Germinal center (tissue), 1 donor: Measurements from ENCODE around the gene CDC42SE2.
"Not testable (repeated sequence)": the region's sequence is repeated elsewhere in the genome, so short reads cannot be mapped to it uniquely, and the experiment has no call there.

Source experiments
- DNase-seq: peaks from one replicate; pipeline ENCODE4 v3.0.0; 2012; ENCODE audit warnings: mixed read lengths, low spot score

CDC42SE2 gene

DNA sequence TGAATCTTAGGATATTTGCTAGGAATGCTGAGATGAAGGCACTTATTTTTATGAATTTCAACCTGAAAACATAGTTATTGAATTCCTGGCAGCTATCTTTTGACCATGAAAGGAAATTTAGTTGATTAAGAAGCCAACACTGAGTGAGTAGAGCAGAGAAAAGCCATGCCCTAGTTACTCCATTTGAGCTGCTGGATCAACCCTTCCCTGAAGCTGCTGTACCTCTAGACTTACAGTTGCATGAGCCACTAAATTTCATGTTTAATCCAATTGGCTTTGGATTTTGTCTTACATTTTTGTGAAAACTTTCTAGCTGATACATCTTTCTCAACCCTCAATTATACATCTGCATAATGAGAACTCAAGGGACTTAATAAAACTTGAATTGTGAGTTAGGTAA, 54.6 kb downstream of the CDC42SE2 start:
- DNase-seq = no peak

DNA sequence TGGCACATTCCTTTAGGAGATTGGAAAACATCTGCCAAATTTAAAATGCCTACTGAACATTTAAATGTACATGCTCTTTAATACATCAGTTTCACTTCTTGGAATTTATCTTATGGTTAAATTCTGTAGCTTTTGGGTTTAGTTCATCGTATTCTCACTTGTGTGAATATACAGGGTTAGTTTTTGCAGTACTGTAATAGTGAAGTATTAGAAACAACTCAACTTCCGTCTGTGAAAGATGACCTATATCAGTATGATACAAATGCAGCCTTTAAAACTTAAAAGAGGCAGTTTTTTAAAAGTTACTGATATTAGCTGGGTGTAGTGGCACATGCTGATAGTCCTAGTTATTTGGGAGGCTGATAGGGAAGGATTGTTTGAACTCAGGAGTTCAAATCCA, 57.2 kb downstream of the CDC42SE2 start:
- no peak for DNase-seq

DNA sequence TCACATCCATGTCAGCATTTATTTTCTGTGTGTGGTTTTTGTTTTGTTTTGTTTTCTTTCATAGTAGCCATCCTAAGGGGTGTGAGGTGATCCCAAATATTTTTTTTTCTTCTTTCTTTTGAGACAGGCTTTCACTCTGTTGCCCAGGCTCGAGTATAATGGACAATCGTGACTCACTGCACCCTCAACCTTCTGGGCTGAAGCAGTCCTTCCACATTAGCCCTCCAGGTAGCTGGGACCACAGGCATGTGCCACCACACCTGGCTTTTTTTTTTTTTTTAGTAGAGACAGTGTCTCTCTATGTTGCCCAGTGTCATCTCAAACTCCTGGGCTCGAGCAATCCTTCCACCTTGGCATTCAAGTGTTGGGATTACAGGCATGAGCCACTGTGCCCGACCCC, 59.1 kb downstream of the CDC42SE2 start:
- DNase-seq = no peak

DNA sequence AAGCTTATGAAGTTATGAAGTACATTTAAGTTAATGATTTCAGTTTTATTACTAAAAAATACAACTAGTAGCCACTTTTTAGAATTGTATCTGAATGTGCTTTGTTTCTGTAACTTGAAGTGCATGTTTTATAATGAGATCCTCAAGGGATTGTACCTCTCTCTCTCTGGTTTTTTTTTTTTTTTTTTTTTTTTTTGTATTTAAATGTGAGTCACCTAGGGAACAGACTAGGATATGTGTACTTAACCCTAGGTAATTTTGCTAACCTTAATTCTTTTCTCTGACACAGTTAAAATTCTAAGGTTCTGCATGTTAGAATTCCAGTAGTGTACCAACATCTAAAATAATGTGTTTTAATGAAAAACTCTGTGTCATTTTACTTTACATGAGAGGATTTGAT, 59.5 kb downstream of the CDC42SE2 start:
- no peak for DNase-seq

DNA sequence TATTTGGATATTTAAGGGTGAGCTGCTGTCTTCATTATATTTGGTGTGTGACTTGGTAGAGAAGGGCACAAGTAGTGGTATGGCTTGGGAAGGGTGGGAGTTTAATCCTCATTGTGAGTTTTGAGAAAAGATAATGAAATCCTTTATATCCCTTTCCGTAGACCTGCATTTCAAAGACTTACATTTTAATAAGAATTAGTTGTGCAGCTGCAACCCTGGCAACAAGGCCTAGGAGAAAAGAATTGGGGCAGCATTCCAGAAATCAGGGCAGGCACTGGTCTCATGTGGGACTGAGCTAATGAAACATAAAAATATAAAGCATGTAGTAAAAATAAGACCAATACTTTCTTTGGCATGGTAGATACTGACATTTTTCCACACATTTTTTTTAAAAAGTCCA, 60.5 kb downstream of the CDC42SE2 start:
- DNase-seq = no peak

DNA sequence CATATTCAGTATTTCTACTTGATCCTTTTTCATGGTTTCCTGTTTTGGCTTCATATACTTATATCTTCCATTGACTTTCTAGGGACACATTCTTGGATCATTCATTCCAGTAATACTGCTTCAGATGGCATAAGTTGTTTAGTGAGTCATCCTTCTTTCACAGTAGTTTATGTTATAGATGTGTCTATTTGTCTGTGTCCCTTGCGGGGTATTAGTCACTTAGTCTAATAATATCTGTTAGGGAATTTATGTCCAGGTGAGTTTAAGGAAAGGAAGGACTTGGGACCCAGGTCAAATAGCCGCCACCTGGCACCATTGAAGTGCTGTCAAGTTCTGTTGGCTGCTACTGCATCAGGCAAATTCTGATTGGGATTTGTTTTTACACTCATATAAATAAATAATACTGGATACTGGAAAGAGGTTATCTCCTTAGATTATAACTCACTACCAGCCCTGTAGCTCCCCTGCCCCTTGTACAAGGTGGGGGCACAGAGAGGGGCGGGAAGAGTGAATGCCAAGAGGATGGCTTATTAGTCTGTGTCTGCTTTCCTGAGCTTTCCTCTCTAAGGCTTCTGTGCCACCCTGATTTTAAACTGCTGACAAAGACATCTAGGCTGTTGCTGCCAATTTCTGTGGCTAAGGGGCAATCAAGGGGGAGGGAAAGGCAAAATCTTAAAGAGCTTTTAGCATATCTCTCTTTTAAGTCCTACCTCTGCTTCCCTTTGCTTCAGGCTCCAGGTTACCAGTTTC, 64.9 kb downstream of the CDC42SE2 start:
- no peak for DNase-seq

DNA sequence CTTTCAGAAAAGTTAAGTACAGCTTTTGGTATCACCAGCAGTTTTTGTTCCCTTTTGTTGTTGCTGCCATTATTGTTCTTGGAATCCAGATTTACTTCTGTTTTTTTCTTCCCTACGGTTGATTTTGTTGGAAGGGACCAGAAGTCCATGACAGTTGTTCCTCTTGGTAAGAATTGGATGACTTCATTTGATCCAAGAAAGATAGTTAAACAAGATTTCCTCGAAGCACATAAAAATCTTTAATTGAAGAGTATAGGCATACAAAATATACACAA, 65.4 kb downstream of the CDC42SE2 start:
- DNase-seq = no peak

DNA sequence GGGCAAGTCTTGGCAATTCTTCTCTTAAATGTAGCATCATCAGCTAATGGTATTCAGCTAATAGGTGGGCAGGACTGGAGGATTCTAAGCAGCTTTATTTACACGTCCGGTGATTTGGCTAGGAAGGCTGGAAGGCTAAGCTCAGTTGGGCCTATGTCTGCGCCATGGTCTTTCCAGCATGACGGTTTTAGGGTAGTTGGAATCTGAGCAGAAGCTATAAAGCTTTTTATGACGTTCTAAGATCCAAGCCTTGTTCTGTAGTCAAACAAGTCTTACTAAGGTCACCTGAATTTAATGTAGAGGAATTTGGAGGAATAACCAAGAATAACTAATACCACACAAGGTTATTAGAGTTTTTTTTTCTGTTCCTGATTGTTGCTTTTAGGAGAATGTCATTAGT, 66.2 kb downstream of the CDC42SE2 start:
- no peak for DNase-seq

DNA sequence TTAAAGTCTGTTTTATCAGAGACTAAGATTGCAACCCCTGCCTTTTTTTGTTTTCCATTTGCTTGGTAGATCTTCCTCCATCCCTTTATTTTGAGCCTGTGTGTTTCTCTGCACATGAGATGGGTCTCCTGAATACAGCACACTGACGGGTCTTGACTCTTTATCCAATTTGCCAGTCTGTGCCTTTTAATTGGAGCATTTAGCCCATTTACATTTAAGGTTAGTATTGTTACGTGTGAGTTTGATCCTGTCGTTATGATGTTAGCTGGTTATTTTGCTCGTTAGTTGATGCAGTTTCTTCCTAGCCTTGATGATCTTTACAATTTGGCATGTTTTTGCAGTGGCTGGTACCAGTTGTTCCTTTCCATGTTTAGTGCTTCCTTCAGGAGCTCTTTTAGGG, 71.9 kb downstream of the CDC42SE2 start:
- not testable (repeated sequence) for DNase-seq

DNA sequence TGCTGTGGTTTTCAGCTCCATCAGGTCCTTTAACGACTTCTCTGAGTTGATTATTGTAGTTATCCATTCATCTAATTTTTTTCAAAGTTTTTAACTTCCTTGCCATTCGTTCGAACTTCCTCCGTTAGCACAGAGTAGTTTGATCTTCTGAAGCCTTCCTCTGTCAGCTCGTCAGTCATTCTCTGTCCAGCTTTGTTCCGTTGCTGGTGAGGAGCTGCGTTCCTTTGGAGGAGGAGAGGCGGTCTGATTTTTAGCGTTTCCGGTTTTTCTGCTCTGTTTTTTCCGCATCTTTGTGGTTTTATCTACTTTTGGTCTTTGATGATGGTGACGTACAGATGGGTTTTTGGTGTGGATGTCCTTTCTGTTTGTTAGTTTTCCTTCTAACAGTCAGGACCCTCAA, 72.9 kb downstream of the CDC42SE2 start:
- DNase-seq = not testable (repeated sequence)

DNA sequence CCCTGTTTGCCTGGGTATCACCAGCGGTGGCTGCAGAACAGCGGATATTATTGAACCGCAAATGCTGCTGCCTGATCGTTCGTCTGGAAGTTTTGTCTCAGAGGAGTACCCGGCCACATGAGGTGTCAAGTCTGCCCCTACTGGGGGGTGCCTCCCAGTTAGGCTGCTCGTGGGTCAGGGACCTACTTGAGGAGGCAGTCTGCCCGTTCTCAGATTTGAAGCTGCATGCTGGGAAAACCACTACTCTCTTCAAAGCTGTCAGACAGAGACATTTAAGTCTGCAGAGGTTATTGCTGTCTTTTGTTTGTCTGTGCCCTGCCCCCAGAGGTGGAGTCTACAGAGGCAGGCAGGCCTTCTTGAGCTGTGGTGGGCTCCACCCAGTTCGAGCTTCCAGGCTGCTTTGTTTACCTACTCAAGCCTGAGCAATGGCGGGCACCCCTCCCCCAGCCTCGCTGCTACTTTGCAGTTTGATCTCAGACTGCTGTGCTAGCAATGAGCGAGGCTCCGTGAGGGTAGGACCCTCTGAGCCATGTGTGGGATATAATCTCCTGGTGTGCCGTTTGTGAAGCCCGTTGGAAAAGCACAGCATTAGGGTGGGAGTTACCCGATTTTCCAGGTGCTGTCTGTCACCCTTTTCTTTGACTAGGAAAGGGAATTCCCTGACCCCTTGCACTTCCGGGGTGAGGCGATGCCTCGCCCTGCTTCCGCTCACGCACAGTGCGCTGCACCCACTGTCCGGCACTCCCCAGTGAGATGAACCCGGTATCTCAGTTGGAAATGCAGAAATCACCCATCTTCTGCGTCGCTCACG, 73.6 kb downstream of the CDC42SE2 start:
- not testable (repeated sequence) for DNase-seq

DNA sequence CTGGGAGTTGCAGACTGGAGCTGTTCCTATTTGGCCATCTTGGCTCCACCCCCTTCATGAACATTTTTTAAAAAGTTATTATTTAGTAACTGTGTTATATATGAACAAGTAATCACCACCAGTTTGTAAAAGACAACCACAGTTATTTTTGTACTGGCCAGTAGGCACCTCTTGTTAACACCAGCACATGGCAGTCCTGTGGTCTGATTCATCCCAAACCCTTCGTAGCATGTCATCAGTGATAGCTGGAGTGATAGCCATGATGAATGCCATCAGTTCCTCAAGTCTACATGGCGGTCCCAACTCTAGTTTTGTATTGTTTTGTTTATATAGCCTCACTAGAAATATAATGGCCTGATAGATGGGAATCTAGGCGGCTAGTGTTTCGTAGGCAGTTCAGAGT, 74.2 kb downstream of the CDC42SE2 start:
- no peak for DNase-seq

DNA sequence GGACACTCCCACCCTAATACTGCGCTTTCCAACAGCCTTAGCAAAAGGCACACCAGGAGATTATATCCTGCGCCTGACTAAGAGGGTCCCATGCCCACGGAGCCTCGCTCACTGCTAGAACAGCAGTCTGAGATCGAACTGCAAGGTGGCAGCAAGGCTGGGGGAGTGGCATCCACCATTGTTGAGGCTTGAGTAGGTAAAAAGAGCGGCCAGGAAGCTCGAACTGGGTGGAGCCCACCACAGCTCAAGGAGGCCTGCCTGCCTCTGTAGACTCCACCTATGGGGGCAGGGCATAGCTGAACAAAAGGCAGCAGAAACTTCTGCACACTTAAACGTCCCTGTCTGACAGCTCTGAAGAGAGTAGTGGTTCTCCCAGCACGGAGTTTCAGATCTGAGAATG, 80.4 kb downstream of the CDC42SE2 start:
- DNase-seq = not testable (repeated sequence)

DNA sequence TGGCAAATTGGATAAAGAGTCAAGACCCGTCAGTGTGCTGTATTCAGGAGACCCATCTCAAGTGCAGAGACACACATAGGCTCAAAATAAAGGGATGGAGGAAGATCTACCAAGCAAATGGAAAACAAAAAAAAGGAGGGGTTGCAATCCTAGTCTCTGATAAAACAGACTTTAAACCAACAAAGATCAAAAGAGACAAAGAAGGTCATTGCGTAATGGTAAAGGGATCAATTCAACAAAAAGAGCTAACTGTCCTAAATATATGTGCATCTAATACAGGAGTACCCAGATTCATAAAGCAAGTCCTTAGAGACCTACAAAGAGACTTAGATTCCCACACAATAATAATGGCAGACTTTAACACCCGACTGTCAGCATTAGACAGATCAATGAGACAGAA, 82.4 kb downstream of the CDC42SE2 start:
- DNase-seq = not testable (repeated sequence)

DNA sequence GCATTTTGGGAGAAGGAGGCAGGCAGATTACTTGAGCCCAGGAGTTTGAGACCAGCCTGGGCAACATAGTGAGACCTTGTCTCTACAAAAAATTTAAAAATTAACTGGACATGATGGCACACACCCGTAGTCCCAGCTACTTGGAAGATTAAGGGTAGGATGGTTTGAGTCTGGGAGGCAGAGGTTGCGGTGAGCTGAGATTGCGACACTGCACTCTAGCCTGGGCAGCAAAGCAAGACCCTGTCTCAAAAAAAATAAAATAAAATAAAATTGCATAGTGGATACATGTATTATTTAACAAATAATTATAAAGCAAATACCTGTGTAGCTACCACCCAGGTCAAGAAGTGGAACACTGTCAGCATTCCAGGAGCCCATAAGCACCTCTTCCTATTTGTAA, 90.1 kb downstream of the CDC42SE2 start:
- no peak for DNase-seq

DNA sequence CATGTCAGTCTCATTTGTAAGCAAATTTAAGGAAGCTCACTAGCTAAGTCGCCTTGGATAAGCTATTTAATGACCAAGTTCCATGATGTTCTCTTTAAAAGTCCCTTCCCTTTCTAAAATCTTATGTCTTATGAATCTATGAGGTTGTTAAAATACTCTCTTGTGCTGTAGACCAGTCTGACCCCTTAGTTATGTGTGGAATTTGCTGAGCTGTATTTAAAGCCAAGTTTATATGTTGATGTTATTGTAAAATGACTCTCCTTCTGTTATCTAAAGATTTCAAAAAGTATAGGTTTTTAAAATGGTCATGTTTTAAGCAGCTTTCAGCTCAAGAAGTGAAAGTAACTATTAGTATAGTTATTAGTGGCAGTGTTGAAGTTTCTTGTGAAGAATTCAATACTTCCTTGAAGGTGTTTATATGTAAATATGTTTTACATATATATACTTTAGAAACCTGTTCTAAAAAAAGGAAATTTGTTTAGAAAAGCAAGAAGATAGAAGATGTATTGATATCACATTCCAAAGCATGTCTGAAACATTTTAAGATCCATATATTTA, 92.2 kb downstream of the CDC42SE2 start:
- DNase-seq = no peak

DNA sequence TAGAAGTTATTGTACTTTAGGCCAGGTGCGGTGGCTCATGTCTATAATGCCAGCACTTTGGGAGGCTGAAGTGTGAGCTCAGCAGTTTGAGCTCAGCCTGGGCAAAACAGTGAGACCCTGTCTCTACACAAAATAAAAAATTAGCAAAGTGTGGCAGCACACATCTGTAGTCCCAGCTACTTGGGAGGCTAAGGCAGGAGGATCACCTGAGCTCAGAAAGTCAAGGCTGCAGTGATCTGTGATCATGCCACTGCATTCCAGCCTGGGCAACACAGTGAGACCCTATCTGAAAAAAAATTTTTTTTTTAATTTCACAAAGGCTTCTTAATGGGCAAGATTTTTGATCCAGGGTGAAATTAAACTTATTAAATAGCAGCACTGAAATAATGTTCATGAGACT, 92.8 kb downstream of the CDC42SE2 start:
- DNase-seq = no peak

DNA sequence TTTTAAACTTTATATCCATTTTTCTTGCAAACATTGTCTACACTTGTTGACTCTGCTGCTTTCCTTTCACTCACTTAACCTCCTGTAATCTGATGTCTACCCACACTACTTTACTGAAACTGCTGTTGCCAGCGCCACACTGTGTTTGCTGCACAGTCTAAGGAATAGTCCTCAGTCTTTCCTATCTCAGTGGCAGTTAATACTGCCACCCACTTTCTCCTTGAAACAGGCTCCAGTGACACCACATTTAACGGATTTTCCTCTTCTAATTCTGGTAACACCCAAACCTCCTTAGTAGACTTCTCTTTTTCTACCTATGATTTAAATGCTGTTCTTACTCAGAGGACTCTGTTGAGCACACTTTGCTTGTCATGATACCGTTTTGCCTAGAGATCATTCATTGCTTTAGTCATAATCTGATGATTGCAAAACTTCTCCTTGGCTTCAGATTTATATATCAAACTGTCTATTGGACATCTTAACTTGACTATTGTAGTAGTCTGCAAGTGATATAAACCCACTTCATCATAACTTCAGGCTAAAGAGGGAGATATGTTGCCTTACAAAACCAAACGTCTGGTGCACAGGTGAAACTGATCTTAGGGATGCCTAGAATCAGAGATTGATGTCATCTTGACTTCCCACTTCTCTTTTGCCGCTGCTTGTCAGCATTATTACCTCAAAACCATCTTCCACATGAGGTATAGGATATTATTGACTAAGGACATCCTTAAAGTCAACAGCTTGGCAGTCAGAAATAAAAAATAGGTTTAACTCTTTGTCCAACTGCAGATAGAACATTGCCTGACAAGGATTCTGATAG, 94.1 kb downstream of the CDC42SE2 start:
- DNase-seq = no peak

DNA sequence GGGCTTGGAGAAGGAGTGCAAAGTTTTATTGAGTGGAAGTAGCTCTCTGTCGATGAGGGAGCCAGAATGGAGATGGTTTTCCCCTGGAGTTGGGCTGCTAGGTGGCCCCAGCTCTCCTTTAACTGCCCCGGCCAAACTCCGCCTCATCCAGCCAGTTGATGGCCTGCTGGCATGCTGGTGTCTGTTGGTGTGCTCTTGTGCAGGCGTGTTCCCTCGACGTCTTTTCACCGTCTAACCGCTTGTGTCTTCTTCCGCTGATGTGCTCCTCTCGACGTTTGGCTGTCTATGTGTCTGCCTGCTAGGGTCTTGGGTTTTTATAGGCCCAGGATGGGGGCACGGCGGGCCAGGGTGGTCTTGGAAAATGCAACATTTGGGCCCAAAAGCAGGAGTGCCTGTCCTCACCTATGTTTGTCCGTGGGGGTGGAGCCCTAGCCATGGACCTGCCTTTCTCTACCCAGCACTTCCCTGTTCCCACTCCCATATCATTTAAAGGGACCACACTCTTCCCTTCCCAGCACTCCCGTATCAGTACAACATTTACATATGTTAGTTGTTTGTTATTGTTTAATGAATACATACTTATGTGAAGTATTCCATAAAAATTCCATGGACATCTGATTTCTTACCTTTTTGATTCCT, 97.9 kb downstream of the CDC42SE2 start:
- DNase-seq = no peak

DNA sequence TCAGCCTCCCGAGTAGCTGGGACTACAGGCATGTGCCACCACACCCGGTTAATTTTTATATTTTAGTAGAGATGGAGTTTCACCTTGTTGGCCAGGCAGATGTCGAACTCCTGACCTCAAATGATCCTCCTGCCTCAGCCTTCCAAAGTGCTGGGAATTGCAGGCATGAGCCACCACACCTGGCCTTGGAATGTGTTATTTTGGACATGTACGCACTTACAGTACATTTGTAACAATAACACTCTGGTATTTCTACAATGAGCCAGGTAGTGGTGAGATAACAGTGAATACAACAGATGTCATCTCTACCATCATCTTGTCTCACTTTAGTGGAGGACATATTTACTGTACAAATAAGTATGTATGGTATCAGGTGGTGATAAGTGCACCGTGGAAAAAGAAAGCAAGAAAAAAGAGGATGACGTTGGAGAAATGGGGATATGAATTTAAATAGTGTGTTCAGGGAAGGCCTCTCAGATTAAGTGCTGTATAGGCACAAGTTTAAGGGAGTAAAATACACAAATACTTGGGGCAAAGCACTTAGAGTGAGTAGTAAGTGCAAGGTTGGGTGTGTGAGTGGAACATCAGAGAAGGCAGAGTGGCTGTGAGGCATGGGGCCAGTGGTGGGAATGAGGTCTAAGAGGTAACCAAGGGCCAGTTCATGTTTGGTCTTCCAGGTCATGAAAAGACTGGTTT, 100.1 kb downstream of the CDC42SE2 start:
- no peak for DNase-seq

DNA sequence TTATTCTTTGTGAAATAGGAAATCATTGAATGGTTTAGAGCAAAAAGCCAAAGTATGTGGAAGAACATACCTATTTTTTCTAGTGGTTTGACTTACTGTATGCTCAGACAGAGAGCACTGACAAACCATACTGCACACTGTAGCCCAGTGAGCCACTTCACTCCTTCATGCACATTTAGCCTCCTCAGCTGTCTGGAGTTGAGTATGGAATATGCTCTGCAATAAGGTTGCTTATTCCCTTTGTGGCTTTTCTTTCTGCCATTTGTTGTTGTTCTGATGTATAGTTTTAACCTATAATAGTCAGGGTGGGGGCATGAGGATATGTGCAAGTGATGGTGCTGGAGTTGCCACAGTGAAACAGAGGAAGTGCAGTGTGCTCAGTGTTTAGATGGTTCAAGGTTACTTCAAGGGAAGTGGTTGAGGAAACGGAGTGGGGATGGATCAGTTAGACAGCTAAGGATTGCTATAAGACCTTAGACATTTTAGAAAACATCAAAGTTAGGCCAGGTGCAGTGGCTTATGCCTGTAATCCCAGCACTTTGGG, 100.7 kb downstream of the CDC42SE2 start:
- no peak for DNase-seq
